Transverse colon (tissue), 4 donors: ENCODE results near the gene PTGDR2.

ENCODE experiments used
- CTCF ChIP-seq, 5 experiments: fragments of 200-600 bp in 3 of 5; fragments of 450-650 bp in 2 of 5; sonication (generic) in 3 of 5; IDR thresholded peaks; 1 replicate in 2 of 5; 2 replicates in 3 of 5; pipeline ENCODE4 v1.5.1; 2016 to 2017; ENCODE audit warnings: antibody characterized with exemption in 5 of 5, inconsistent platforms in 3 of 5, mild to moderate bottlenecking in 2 of 5, moderate library complexity in 1 of 5
- EP300 ChIP-seq: sonication (generic); formaldehyde crosslinking; IDR thresholded peaks from one replicate; pipeline ENCODE4 v1.6.1; 2017; ENCODE audit warnings: antibody characterized with exemption, low read depth
- POLR2A ChIP-seq: fragments of 450-650 bp; IDR thresholded peaks from one replicate; pipeline ENCODE4 v1.6.1; 2016; ENCODE audit warnings: antibody characterized with exemption, mild to moderate bottlenecking, moderate library complexity
- POLR2AphosphoS5 ChIP-seq, 3 donors: sonication (generic); formaldehyde crosslinking; IDR thresholded peaks; one replicate each; pipeline ENCODE4 v1.6.1; 2016; ENCODE audit warnings: antibody characterized with exemption in 3 of 3

- TF ChIP-seq CTCF (IDR thresholded peaks at IDR 0.05) (no peak), EP300 (no peak), POLR2A (no peak), POLR2AphosphoS5 (IDR thresholded peaks at IDR 0.05) (no peak)
Measured at GRCh38 chr11:60825790-60826189, 30.0 kb downstream of the PTGDR2 start.
